Measurements from ENCODE around the gene NAV1. TPM values are rescaled to one million over a fixed set of nuclear protein-coding genes. Genes with fewer than 3 reads are reported as not detected.

The NAV1 gene
- total and polyA plus RNA-seq, 9 of the 15 experiments (the other 6 are each of a cell fraction or from before 2014, with no cell fraction given) = 0.91 to 16.8 (median 3.2) TPM

DNA sequence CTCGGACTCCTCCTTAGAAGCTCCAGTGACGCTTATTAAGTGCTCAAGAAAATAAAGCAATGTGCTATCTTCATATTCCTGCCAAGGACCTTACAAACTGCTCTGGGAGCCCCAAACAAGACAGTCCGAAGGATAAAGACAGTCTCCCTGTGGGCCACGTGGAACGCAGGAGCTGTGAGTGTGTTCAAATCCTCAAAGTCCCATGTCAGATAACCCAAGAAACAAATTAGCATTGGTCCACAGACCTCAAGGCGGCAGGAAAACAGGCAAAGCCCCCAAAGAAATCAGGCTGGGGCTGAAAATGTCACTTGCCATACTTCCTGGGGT is 3.0 kb upstream of the NAV1 start:
- no peak overlapping the region for H3K4me2 ChIP-seq (ENCODE audit: insufficient read depth, low read length)
- ChIA-PET POLR2A (interaction anchor here (0.8 to 1.6 kb wide), 5 partner anchors 8 to 294 kb away, joined by 3 to 7 read pairs (median 5); no protein-coding TSS in a partner anchor), CTCF (ENCODE audit: low intra/inter-chr PET ratio) (no interaction called here)
- no peak overlapping the region for H3K4me3 ChIP-seq
- BruUV-seq (replicated peaks) = no TSS peak
- FAIRE-seq = no peak
- no peak overlapping the region for H3K27ac ChIP-seq (ENCODE audit: extremely low read depth, low read depth, low read length)
- H3K9me1 ChIP-seq (ENCODE audit: control insufficient read depth, insufficient read depth, low read length) = no peaks in the 10 kb centered on the region
- intact Hi-C loops (cut with micrococcal nuclease) (loop anchor here (10.0 kb wide), 1 partner anchor 439 kb away; no protein-coding TSS in a partner anchor), in situ Hi-C loops (cut with MboI) (no loop called here)
- no peaks in the 10 kb centered on the region for H3K9me3 ChIP-seq (replicated peaks; ENCODE audit: control insufficient read depth, insufficient read depth, low read depth, low read length)
- H3K36me3 ChIP-seq (ENCODE audit: control insufficient read depth, insufficient read depth, low read length) = no peaks in the 10 kb centered on the region
- H3K9ac ChIP-seq (ENCODE audit: insufficient read depth in 1 of 2, low read depth in 2 of 2, low read length in 2 of 2) = no peak overlapping the region; a peak in 1 of 4 replicates
- no peak for ATAC-seq
- H2AFZ ChIP-seq (ENCODE audit: low read depth, low read length) = peak overlapping the region; percentile 46
- H3K27me3 ChIP-seq (ENCODE audit: control insufficient read depth in 2 of 2, insufficient read depth in 2 of 2, low read length in 2 of 2) = peaks cover 25 to 51% of the 10 kb centered on the region in 2 experiments
- no peaks in the 10 kb centered on the region for H3K79me2 ChIP-seq (ENCODE audit: control insufficient read depth, insufficient read depth, low read length)
- TF ChIP-seq MIER1 (IDR thresholded peaks at IDR 0.05; ENCODE audit: low read depth) (no peak), RBBP5 (IDR thresholded peaks at IDR 0.05; ENCODE audit: borderline replicate concordance, insufficient read depth, low read length, poor library complexity, severe bottlenecking) (no peak), CBX1 (IDR thresholded peaks at IDR 0.05; ENCODE audit: low read depth) (no peak)
- TF ChIP-seq, protein P1, sequence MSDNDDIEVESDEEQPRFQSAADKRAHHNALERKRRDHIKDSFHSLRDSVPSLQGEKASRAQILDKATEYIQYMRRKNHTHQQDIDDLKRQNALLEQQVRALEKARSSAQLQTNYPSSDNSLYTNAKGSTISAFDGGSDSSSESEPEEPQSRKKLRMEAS (CRISPR knock-in tag; IDR thresholded peaks at IDR 0.05) = peak; percentile 48; the same call in 1 of the 2 replicates
- 19% methylated on average over 6 of the region's 6 CpGs for WGBS (ENCODE audit: insufficient coverage, low coverage, missing lambda C conversion rate)
- peaks cover 25 to 28% of the 10 kb centered on the region in 2 experiments for H3K4me1 ChIP-seq (replicated peaks in 1 of 2; ENCODE audit: control insufficient read depth in 2 of 2, insufficient read depth in 2 of 2, low read length in 2 of 2)
- peak in 1 of 4 experiments; percentile 13 for DNase-seq (ENCODE audit: extremely low read depth in 1 of 4, low spot score in 3 of 4)
- H4K20me1 ChIP-seq (replicated peaks; ENCODE audit: control insufficient read depth, insufficient read depth, low read length) = no peaks in the 10 kb centered on the region

DNA sequence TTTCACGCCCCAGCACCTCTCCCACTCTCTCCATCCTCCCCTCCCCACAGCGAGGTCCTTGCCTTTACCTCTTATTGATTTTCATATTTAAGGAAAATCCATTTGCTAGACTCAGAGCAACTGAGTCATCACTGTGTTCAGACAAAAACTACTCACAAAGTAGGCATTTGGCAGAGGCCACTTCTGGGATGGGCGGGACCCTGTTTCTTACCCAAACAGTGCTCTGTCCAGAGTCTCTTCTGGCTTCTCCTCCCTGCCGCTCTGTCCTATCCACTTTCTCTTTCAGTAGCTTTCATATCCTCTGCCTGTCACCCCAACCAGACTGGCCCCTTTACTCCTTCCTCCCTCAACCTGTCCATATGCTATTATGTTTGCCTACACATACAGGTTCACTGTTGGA is 2.4 kb upstream of the NAV1 start:
- intact Hi-C loops (cut with micrococcal nuclease) = loop anchor here (10.0 kb wide), 1 partner anchor 438 kb away; no protein-coding TSS in a partner anchor
- ATAC-seq (no peak), DNase-seq (ENCODE audit: extremely low read depth in 1 of 4, low spot score in 3 of 4) (peak in 1 of 4 experiments; percentile 8), FAIRE-seq (no peak)
- Histone ChIP-seq H3K4me2 (ENCODE audit: insufficient read depth, low read length) (no peak overlapping the region), H3K36me3 (ENCODE audit: control insufficient read depth, insufficient read depth, low read length) (no peaks in the 10 kb centered on the region), H3K4me1 (replicated peaks in 1 of 2; ENCODE audit: control insufficient read depth in 2 of 2, insufficient read depth in 2 of 2, low read length in 2 of 2) (peaks cover 23 to 28% of the 10 kb centered on the region in 2 experiments), H3K27me3 (ENCODE audit: control insufficient read depth in 2 of 2, insufficient read depth in 2 of 2, low read length in 2 of 2) (peaks cover 25 to 50% of the 10 kb centered on the region in 2 experiments), H3K9me1 (ENCODE audit: control insufficient read depth, insufficient read depth, low read length) (no peaks in the 10 kb centered on the region), H3K79me2 (ENCODE audit: control insufficient read depth, insufficient read depth, low read length) (no peaks in the 10 kb centered on the region), H3K9me3 (replicated peaks; ENCODE audit: control insufficient read depth, insufficient read depth, low read depth, low read length) (no peaks in the 10 kb centered on the region), H4K20me1 (replicated peaks; ENCODE audit: control insufficient read depth, insufficient read depth, low read length) (no peaks in the 10 kb centered on the region), H3K9ac (ENCODE audit: insufficient read depth in 1 of 2, low read depth in 2 of 2, low read length in 2 of 2) (no peak overlapping the region), H2AFZ (ENCODE audit: low read depth, low read length) (no peak overlapping the region), H3K27ac (ENCODE audit: extremely low read depth, low read depth, low read length) (no peak overlapping the region), H3K4me3 (no peak overlapping the region)
- 36% methylated on average over 4 of the region's 4 CpGs for WGBS (ENCODE audit: insufficient coverage, low coverage, missing lambda C conversion rate)
- no TSS peak for BruUV-seq (replicated peaks)
- POLR2A ChIA-PET = interaction anchor here (0.7 to 1.3 kb wide), 4 partner anchors 20 to 293 kb away, joined by 3 to 5 read pairs (median 3); no protein-coding TSS in a partner anchor
- in situ Hi-C loops (cut with MboI) = no loop called here
- CTCF ChIA-PET (ENCODE audit: low intra/inter-chr PET ratio) = no interaction called here
- TF ChIP-seq PTBP1 (IDR thresholded peaks at IDR 0.05; ENCODE audit: low read depth, low read length) = no peak
- no peak for TF ChIP-seq CHD2 (IDR thresholded peaks at IDR 0.05; ENCODE audit: low read depth, low read length)
- no peak for TF ChIP-seq DACH1 (IDR thresholded peaks at IDR 0.05; ENCODE audit: partially characterized antibody)
- no peak for TF ChIP-seq EHMT2 (IDR thresholded peaks at IDR 0.05)
- no peak for TF ChIP-seq STAT5B (CRISPR knock-in tag; IDR thresholded peaks at IDR 0.05)
- TF ChIP-seq ZNF121 (CRISPR knock-in tag; conservative IDR thresholded peaks at IDR 0.05) = no peak
- TF ChIP-seq ZNF778 (CRISPR knock-in tag; IDR thresholded peaks at IDR 0.05) = no peak
- TF ChIP-seq, protein P2, sequence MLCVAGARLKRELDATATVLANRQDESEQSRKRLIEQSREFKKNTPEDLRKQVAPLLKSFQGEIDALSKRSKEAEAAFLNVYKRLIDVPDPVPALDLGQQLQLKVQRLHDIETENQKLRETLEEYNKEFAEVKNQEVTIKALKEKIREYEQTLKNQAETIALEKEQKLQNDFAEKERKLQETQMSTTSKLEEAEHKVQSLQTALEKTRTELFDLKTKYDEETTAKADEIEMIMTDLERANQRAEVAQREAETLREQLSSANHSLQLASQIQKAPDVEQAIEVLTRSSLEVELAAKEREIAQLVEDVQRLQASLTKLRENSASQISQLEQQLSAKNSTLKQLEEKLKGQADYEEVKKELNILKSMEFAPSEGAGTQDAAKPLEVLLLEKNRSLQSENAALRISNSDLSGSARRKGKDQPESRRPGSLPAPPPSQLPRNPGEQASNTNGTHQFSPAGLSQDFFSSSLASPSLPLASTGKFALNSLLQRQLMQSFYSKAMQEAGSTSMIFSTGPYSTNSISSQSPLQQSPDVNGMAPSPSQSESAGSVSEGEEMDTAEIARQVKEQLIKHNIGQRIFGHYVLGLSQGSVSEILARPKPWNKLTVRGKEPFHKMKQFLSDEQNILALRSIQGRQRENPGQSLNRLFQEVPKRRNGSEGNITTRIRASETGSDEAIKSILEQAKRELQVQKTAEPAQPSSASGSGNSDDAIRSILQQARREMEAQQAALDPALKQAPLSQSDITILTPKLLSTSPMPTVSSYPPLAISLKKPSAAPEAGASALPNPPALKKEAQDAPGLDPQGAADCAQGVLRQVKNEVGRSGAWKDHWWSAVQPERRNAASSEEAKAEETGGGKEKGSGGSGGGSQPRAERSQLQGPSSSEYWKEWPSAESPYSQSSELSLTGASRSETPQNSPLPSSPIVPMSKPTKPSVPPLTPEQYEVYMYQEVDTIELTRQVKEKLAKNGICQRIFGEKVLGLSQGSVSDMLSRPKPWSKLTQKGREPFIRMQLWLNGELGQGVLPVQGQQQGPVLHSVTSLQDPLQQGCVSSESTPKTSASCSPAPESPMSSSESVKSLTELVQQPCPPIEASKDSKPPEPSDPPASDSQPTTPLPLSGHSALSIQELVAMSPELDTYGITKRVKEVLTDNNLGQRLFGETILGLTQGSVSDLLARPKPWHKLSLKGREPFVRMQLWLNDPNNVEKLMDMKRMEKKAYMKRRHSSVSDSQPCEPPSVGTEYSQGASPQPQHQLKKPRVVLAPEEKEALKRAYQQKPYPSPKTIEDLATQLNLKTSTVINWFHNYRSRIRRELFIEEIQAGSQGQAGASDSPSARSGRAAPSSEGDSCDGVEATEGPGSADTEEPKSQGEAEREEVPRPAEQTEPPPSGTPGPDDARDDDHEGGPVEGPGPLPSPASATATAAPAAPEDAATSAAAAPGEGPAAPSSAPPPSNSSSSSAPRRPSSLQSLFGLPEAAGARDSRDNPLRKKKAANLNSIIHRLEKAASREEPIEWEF (CRISPR knock-in tag; IDR thresholded peaks at IDR 0.05) = no peak

All from K562 (cell line).